Testis (tissue), 2 donors: Measurements from ENCODE around the gene GTPBP6.

Experiments
- POLR2A ChIP-seq: fragments of 450-650 bp; IDR thresholded peaks from one replicate; pipeline ENCODE4 v1.6.1; 2017; ENCODE audit warnings: antibody characterized with exemption, mild to moderate bottlenecking, moderate library complexity
- TF ChIP-seq, protein P1 (sequence below), 3 experiments: fragments of 450-650 bp in 2 of 3; fragments of 200-600 bp in 1 of 3; sonication (generic) in 1 of 3; IDR thresholded peaks; one replicate each; pipeline ENCODE4 v1.5.1; 2016 to 2019; ENCODE audit warnings: antibody characterized with exemption in 3 of 3, mild to moderate bottlenecking in 2 of 3, moderate library complexity in 1 of 3

DNA sequence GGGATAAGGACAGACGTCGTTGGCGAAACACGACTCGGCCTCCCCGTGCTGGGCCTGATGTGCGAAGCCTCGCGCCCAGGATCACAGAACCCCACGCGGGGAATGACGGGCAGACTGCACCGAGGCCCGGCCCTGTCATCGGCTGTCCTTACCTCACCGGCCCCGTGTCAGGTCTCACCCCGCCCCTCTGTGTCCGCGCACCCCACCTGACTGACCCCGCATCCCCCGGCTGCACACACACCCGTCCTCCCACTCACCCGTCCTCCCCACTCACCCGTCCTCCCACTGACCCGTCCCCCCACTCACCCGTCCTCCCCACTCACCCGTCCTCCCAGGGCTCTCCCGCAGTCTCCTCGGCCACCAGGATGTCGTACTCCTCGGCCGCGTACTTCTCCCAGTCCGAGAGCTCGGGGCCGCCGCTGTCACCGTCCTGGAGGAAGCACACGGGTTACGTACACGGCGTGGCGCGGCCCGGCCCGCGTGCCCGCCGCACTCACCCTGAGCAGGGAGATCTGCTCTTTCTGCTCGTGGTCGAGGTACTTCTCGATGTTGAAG lies 19.8 kb upstream of the GTPBP6 start:
- TF ChIP-seq, protein P1, sequence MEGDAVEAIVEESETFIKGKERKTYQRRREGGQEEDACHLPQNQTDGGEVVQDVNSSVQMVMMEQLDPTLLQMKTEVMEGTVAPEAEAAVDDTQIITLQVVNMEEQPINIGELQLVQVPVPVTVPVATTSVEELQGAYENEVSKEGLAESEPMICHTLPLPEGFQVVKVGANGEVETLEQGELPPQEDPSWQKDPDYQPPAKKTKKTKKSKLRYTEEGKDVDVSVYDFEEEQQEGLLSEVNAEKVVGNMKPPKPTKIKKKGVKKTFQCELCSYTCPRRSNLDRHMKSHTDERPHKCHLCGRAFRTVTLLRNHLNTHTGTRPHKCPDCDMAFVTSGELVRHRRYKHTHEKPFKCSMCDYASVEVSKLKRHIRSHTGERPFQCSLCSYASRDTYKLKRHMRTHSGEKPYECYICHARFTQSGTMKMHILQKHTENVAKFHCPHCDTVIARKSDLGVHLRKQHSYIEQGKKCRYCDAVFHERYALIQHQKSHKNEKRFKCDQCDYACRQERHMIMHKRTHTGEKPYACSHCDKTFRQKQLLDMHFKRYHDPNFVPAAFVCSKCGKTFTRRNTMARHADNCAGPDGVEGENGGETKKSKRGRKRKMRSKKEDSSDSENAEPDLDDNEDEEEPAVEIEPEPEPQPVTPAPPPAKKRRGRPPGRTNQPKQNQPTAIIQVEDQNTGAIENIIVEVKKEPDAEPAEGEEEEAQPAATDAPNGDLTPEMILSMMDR (IDR thresholded peaks at IDR 0.05), result no peak
- TF ChIP-seq POLR2A, result no peak
